ELR (cell line): ENCODE measurements around the gene PEX10.
A peak's percentile ranks its signal among the peaks of the same experiment; 100 is the strongest.
"Not testable (repeated sequence)": the region's sequence is repeated elsewhere in the genome, so short reads cannot be mapped to it uniquely, and the experiment has no call there.

ENCODE experiments used
- DNase-seq: peaks from one replicate; pipeline ENCODE4 v3.0.0-alpha.2; 2015; ENCODE audit warnings: low read depth

PEX10 gene

DNA sequence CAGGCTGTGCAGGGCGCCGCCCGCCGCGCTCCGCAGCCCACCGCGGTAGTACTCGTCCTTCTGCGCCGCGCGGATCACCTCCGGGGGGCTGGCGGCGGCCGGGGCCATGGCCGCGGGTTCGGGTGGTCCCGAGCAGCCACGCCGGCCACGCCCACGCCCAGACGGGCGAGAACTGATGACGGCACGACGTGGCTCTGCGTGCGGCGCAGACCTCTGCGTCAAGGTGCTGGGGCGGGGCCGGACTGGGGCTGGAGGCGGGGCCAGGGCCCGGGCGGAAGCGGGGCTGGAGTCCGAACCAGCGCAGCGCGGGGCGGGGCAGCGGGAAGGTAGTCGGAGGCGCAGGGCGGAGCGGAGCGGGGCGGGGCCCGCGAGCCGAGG lies at the start of gene PEX10:
Gene PEX10 (minus strand): TSS at position 170 of the 378 bp plus-strand sequence. CDS start 62 bp downstream, at position 108.
- DNase-seq = peak; percentile 96

DNA sequence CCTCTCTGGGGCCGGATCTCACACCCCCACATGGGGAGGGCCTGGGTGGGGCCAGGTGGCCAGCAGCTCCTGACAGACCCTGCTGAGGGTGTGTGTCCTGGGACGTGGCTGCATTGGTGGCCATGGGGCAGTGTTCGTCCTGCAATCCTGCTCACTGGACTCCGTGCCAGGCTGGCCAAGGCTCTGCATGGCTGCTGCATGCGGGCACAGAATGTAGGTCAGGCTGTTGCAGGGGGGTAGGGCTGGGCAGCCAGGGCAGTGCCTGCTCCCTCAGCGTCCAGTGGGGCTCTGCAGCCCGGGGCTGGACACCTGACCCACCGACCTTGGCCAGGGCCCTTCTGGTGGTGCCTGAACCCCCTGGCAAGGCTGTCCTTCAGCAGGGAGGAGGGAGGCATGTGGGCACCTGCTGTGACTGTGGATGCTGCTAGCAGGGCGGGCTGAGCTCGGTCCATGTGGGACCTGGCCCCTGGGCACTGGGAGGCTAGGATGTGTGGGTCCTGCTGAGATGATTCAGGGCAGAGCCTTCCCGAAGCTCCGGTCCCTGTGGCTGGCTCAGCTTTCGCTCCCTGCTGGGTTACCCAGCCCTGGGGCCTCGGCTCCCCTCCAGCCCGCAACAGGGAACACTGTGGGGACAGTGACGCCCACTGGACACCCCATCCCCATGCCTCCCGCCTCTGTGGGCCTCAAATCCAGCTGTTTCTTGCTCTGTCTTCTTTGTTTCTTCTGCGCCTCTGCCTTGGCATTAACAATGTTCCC lies 48.8 kb upstream of the PEX10 start:
- DNase-seq = no peak

DNA sequence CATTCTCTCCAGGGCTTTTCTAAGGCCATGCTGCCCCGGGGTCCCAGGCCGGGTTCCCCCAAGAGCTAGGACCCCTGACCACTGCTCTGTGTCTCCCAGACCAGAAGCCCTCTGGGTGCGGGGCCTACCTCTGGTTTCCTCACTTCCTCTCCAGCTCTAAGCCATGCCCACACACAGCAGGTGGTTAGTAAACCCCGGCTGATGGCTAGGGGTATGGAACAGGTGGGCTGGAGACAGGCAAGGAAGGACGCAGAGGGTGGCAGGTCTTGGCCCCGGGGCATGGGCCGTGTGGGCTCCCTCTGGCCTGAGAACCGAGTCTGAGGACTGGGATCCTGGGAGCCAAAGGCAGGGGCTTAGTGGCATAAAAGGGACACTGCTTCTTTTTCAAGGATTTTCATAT lies 47.8 kb upstream of the PEX10 start:
- DNase-seq = no peak

DNA sequence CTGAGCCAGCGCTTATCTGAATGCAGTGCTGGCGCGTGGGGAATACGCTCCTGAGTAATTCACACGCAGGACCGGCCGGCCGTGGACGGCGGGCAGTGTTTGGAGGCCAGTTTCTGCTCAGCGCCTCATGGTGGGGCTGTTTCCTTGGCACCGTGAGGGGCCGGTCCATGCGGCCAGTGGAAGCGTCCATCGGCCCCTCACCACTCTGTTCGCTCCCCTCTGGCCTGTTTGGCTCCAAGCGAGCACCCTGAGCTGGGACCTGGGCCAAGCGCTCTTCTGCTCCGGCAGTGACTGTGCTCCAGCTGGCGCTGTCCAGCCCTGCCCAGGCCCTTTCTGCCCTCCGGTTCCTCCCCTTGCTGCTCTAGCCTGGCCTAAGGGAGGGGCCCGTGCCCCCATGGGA lies 47.4 kb upstream of the PEX10 start:
- peak; percentile 51 for DNase-seq

DNA sequence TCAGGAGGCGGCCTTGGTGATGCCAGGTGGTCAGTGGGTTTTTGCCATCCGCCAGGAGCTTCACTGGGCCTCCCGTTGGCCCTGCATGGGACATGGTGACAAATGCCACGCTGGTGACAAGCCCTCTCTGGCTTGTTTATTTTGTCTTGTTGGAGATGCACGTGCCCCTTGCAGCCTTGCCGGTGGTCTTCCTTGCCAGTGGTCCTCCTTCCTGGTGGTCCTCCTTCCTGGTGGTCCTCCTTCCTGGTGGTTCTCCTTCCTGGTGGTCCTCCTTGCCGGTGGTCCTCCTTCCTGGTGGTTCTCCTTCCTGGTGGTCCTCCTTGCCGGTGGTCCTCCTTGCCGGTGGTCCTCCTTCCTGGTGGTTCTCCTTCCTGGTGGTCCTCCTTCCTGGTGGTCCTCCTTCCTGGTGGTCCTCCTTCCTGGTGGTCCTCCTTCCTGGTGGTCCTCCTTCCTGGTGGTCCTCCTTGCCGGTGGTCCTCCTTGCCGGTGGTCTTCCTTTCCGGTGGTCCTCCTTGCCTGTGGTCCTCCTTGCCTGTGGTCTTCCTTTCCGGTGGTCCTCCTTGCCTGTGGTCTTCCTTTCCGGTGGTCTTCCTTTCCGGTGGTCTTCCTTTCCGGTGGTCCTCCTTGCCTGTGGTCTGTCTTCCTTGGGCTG lies 46.9 kb upstream of the PEX10 start:
- not testable (repeated sequence) for DNase-seq

DNA sequence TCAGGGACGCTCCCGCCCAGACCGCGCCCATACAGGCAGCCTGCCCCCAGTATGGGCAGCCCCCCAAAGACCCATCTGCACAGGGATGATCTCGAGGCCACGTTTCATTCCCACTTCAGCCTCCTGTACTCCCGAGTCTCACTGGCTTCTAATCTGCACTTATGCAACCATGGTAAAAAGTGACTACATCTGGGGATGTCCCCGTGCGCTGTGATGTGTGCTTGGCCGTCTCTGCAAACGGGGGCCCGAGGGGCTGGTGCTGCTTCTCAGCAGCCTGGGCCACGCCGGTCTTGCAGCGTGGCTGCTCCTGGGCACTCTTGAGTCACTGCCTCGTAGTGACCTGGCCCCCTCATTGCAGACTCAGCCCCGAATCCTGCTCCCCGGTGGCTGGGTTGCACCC lies 46.3 kb upstream of the PEX10 start:
- no peak for DNase-seq

DNA sequence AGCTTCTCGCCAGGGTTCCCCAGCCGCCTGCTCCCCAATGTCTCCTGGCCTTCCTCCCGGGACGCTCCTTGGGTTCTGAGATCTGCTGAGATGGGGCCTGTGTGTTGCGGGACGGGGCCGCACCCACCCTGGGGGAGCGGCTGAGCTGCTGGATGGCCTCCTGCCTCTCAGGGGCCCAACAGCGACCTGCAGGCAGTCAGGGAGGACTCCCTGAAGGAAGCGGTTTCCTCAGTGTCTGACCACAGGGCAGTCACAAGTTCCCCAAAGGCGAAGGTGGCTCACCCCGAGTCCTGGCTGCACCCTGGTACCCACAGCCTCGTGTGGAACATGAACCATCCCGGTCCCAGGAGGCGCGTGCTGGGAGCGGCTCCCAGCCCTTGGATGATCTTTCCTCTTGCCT lies 45.1 kb upstream of the PEX10 start:
- no peak for DNase-seq

DNA sequence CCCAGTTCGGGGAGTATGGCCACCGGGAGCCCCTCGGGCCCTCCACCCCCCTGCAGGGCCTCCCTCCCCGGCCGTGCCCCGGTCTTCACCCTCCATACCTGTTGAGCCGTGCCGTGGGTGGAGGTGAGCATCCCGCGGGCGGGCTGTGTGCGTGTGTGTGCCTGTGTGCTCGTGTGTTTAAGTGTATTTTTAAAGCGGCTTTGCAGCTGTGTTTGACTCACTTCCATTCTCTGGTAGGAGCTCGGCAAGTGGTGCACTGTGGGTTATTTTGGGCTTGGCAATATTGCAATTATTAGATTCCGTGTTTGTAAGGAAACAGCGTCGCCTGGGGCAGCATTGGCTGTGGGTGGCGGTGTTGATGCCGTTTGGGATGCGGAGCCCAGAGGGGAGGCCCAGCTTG lies 43.4 kb upstream of the PEX10 start:
- no peak for DNase-seq

DNA sequence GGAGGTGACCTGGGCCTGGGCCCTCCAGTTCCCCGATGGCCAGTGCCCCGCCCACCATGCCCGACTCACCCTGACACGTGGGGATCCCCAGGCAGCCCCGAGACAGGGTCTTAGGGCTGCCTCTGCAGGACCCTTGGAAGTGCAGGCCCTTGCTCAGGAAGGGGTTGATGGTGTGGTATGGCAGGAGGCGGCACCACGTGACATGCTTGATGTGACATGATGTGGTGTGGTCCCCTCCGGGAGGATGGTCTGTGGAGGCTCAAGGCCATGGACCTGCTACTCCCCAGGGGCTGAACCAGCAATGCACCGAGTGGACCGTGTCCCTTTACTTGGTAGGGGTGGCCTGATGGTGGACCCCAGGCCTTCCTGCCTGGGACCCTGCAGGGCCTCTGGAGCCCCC lies 41.9 kb upstream of the PEX10 start:
- DNase-seq = no peak

DNA sequence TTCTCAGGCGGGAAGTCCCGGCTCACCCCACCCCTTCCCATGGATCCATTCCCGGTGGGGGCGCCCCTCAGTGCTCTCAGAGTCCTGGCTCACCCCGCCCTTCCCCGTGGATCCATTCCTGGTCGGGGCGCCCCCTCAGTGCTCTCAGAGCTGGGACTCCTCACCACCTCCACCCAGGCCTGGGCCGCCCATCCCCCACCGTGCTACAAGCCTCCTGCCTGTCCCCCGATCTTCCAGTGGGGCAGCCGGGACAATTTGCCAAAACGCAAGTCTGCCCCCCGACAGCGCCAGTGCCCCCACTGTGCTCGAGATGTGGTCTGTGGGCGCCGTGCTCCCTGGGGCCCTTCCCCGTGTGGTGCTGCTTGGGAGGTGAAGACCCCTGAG lies 40.6 kb upstream of the PEX10 start:
- DNase-seq = no peak

DNA sequence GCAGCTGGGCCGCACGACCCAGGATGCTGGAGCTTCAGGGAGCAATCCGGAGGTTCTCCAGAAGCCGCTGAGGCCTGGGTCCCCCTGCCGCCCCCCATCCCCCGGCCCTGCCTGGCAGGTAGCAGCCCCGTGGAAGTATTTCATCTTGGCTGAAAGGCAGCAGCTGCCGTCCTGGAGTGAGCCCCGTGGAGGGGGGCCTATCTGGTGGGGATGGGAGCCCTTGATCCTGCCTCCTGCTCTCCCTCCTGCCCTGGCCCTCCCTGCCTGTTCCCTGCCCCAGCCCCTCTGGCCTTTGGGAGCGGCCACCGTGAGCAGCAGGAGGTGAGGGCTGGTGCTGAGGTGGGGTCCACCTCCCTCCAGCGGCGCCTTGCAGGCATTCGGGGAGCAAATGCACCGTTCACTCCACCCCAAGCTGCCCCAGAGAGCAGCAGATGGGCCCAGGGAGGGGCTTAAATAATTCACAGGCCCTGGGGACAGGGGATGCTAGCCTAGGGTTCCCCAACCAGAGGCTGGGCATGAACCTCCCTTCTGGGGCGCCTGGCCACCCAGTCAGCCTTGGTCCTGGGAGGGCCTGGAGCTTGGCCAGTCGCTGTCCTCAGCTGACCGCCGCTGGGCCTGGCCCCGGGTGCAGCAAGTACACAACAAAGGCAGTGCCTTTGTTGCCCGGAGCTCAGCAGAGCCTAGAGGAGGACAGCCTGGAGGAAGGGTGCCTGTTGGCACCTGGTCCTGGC lies 40.0 kb upstream of the PEX10 start:
- no peak for DNase-seq

DNA sequence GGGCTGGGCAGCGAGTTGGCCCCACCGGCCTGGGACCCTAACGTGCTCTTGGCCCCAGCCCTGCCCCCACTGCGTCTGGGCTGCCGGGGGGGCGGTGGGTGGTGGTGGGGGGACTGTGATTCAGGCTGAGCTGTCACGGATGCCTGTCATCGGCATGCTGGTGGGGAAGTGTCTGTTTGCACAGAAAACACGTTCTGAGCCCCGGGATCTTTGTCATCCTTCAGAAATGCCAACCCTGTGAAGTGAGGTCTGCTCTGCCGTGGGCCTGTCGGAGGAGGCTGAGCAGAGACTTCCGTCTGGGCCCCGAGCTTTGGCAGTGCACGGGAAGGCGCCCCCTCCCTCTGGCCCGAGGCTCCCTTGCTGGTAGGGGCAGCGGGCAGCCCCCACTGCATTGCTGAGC lies 39.4 kb upstream of the PEX10 start:
- DNase-seq = peak; percentile 97

DNA sequence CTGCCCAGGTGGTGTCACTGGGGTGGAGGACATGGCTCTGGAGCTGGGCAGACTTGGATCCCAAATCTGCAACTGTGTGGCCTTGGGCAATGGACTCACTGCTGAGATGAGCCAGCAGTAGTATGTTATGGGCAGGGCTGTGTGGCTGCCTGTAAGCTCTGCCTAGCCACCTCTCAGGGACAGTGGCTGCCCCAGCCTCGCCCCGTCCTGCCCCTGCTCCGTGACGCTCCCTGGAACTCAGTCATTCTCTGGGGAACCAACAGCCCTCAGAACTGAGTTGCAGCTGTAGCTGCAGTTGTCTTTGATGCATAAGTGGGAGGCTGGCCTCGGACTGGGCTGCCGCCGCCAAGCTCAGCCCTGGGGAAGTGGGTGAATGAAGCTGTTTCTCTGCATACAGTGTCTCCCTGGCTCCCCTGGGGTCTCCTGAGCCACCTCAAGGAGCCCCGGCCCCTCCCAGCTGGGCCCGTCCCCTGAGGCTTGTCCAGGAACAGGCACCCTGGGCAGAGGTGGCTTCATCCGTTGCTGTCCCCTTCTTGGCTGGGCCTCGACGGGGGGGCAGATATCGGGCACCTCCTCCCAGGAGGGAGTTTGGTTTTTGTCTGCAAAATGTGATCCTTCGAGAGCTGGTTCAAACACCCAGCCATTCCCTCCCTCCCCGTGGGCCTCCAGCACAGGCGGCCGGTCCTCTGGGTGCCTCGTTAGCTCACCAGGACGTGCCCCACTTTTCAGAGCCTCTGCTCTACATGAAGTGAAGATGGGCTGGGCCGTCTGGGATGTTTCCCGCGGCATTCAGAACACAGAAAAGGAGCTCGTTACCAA lies 37.5 kb upstream of the PEX10 start:
- no peak for DNase-seq

DNA sequence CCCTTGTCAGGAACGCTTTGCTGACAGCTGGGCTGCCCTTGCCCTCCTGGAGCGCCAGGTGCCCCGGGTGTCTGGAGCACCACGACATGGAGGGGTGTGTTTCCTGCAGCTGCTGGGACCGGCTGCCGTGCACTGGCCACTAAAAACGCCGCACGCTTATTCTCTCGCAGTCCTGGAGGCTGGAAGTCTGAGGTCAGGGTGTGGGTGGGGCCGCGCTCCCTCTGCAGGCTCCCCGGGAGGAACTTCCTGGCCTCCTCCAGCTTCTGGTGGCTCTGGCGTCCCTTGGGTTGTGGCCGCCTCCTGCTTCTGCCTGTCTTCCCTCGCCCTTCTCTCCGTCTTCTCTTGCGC lies 35.7 kb upstream of the PEX10 start:
- no peak for DNase-seq

DNA sequence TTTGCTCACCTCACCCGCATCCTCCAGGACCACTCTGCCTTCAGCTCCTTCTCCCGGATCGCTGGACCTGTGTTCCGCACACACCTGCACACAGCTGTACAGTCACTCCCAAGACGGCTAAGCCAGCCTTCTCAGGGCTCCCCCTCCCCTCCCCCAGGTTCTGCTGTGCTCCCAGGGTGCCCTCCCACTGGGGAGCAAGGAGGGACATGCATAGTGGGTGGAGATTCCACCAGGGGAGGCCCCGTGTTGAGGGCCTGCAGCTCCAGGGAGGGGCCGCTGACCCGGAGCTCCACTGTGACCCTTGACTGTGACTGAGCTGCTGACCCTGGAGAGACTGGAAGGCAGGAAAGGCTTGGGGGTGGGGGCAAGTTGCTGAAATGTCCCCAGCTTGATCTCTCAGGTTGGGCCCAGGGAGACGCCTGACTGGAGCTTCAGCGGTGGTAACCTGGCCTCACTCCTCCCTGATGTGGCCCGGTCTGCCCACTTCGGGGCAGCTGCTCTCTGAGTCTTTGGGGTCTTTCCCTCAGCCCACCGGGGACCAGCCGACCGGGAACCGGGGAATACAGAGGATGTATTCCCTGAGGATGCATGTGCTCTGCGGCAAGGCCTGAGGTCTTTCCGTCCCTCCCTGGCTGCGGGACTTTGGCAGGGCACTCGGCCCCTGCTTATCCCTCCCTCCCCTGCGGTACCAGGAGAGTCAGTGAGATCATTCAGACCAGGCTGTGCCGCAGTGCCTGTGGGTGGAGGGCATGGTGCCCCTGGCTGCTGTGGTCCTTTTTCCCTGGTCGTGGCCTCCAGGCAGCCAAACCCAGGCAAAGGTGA lies 35.1 kb upstream of the PEX10 start:
- no peak for DNase-seq

DNA sequence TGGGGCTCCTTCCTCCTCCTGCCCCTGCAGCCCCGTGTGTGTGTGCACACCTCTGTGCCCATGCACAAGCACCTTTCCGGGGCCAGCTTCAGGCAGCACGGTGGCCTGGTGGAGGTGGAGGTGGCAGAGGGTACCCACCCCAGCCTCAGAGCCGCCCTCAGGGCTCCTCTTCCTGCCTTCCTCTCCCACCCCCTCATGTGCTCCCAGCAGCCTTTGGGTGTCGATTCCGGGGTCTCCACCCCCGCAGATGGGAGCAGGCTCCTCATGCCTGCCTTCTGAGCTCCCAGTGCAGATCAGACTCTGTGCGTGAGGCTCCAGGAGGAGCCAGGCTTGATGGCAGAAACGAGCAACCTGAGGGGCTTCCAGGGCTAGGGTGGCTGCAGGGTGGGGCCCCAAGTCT lies 34.5 kb upstream of the PEX10 start:
- DNase-seq = no peak

DNA sequence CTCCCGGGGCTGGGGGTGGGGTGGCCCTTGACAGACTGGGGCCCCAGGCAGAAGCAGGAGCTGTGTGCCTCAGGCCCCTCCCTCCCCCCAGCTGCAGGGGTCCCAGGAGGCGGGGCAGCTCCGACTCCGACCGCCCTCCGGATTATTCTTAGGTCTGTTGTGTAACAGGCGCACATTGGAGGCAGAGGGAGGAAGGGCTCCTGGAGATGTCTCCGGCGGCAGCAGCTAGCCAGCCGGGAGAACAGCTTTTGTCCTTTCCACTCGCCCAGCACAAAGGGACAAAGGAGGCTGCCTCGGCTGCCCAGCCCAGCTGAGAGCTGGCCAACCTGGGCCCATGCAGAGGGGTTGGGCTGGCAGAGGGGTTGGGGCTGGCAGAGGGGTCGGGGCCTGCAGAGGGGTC lies 34.0 kb upstream of the PEX10 start:
- no peak for DNase-seq

DNA sequence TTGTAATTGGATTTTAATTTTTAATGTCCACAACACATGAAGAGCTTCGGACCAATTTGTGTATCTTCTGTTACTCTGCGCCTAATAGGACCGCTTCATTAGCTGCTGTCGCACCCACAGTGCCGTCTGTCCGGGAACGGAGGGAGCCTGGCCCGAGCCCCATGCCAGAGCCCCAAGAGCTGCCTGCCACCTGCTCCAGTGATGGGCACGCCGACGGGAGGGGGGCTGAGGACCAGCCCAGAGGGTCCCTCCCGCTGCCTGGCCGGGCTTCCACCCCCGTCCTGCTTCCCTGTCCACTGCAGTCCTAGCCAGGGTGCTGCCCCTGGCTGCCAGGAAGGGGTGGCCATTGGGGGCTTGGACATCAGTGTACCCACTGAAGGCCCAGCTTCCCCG lies 33.5 kb upstream of the PEX10 start:
- no peak for DNase-seq

DNA sequence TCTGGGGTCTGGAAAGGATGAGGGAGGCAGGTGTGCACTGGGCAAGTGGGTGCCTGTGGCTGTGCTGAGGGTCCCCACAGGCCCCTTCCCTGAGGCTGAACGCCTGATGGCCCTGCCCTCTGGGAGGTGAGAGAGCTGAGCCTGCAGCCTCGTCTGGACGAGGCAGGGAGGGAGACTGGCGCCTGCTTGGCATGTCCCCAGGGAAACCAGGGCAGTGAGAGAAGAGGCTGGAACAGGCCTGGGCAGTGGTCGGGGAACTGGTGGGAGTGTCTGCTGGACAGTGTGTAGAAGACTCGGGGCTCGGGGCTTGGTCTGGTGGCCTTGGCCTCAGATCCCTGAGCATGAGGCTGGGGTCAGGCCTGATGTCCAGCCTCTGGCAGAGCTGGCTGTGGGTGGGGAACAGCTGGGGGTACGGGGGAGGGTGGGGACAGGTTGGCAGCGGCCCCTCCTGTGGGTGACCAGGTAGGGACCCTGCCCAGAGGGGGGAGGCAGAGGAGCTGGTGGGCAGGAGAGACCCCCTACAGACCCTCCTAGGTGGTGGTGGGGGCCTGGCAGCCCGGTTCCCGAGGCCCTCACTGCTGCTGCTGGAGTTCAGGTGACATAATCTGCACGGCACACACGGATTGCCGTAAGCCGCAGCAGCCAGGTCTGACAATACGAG lies 32.9 kb upstream of the PEX10 start:
- DNase-seq = no peak

DNA sequence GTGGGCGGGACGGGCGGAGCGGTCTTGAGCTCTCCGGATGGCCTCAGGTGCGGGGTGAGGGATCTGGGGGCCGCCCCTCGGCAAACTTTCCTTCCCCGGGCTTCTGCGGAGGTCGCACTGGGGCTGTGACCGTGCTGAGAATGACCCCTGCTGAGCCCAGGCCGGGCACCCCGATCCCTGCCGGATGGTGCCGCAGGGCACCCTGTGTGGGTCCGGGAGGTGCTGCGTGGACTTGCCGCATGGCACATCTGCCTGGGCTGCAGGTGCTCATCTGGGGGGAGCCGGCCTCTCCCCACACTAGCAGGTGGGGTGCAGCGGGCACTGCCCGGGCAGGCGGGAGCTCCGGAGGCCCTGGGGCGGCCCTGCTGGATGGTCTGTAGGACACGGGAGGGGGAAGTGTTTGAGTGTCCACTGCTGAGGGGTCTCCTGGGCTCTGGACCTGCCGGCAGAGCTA lies 31.8 kb upstream of the PEX10 start:
- no peak for DNase-seq
